HFF-Myc (cell line): Measurements from ENCODE around the gene SPOCK2.
A peak's percentile ranks its signal among the peaks of the same experiment; 100 is the strongest.

Source experiments
- DNase-seq: peaks from one replicate; pipeline ENCODE4 v3.0.0-alpha.2; 2011; ENCODE audit warnings: low read depth; ENCODE audit errors: extremely low read depth
- H3K4me3 ChIP-seq: replicated peaks from 2 replicates; pipeline ENCODE4 v1.5.1; 2011; ENCODE audit warnings: low read depth, mild to moderate bottlenecking, control low read depth, low read length
- CTCF ChIP-seq: IDR thresholded peaks from 2 replicates; pipeline ENCODE4 v1.5.1; 2012; ENCODE audit warnings: mild to moderate bottlenecking, low read depth, low read length, control low read depth; ENCODE audit errors: missing control alignments

Gene SPOCK2

GRCh38 chr10:72049969-72050781 is 38.2 kb downstream of the SPOCK2 start:
- no peak overlapping the region for H3K4me3 ChIP-seq
- TF ChIP-seq CTCF: no peak
- no peak for DNase-seq

- no peak for TF ChIP-seq CTCF
- no peak overlapping the region for H3K4me3 ChIP-seq
- no peak for DNase-seq
Observed at GRCh38 chr10:72049472-72049871, 38.9 kb downstream of the SPOCK2 start.

- DNase-seq: peak; percentile 93
- peak; percentile 100 for TF ChIP-seq CTCF
- no peak overlapping the region for H3K4me3 ChIP-seq
Observed at GRCh38 chr10:72048450-72049124, 39.8 kb downstream of the SPOCK2 start.

GRCh38 chr10:72045586-72045985 is 42.8 kb downstream of the SPOCK2 start:
- TF ChIP-seq CTCF: no peak
- no peak for DNase-seq
- no peak overlapping the region for H3K4me3 ChIP-seq

- no peak for DNase-seq
- peak; percentile 24 for TF ChIP-seq CTCF
- no peak overlapping the region for H3K4me3 ChIP-seq
Observed at GRCh38 chr10:72044417-72045041, 43.8 kb downstream of the SPOCK2 start.

GRCh38 chr10:72043016-72043834 is 45.1 kb downstream of the SPOCK2 start:
- DNase-seq: no peak

More at GRCh38 chr10:72043016-72043834, 45.1 kb downstream of the SPOCK2 start:
- H3K4me3 ChIP-seq: no peak overlapping the region
- no peak for TF ChIP-seq CTCF
